M059J (cell line): ENCODE measurements around the gene SH3RF1. TPM values are rescaled to one million over a fixed set of nuclear protein-coding genes. Genes with fewer than 3 reads are reported as not detected.
"Not testable (repeated sequence)": the region's sequence is repeated elsewhere in the genome, so short reads cannot be mapped to it uniquely, and the experiment has no call there.

ENCODE experiments used
- DNase-seq: peaks from one replicate; pipeline ENCODE4 v3.0.0-alpha.2; 2012; ENCODE audit warnings: low read depth
- total RNA-seq: library from RNA; depleted of rRNA; stranded (reverse); fragments of >200 nt; shearing (Covaris generic); gene quantifications from 2 replicates; pipeline ENCODE4 v1.2.3, GENCODE V29; 2014; rRNA removed

SH3RF1 gene
- total RNA-seq = 5.0 and 7.9 TPM in 2 replicates

DNA sequence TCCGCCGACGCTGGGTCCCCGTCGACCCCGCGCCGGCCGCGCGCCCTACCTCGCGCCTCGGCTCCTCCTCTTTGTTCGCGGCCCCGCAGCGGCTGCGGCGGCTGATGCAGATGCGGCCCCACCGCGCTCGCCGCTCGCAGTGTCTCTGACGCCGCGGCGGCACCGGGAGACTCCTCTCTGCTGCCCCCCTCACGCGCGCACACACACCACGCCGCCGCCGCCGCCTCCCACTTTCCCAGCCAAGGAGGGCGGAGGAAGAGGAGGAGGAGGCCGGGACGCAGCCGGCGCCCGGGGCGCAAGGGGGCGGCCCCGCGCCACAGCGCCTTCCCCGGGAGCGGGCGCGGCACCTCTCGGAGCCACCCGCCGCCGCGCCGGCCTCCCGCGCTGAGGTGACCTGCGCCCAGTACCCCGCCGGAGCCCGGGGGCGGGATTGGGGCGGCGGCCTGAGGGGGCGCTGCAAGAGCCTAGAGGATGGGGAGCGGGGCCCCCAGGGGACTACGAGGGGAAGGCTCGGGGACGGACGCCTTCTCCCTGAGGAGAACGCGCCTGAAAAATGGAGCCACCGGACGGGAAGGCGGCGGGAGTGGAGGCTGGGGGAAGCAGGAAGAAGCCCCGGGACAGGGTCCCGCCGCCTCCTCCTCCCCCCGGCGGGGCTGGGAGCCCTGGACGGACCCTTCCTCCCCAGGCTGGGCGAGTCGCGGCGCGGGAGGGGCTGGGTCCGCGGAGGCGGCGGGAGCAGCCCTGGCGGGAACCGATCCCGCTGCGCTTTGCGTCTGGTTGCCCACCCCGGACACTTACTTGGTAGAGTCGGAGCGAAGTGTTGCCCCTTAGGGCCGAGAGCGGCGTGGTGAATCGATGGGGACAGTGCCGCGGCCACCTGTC, at the start of gene SH3RF1:
SH3RF1 (minus strand) TSS at position 147 of the 882 bp plus-strand sequence. CDS start 1,744 bp downstream, outside the sequence.
- peak; percentile 85 for DNase-seq

DNA sequence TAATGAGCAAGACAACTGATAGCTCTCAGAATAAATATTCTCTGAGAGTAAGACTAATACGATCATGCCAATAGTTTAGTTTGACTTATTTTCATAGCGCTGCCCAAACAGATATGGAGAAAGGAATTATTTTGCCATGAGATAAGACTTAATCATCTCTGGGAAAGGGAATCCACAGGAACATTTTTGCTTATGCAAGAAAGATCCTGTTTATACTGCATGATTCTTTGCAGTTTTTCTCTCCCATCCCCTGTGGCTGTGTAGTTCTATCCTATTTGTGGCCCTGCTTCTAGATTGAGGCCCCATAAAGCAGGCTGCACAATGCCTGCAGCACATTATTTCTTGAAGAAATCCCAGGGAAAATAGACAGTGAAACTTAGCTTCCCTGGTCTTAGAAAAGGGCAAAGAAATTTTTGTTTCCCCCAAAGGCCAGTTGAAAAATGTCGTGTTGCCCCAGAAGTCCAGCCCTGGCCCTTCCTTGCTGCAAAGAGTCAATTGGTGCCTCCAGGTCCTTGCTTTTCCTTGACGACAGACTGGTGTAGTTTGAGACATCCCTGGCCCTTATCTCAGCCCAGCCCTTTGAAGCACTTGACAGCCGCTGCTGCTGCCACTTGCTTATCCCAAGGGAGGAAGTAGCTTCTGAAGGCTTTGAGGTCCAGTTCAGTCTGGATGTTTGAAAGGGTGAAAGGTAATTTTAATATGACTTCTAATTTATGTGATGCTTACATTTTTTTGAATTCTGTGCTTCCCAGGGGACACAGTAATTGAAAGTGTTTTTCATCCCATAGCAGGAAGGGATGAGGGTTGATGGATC, 45.0 kb upstream of the SH3RF1 start:
- DNase-seq = peak; percentile 53

DNA sequence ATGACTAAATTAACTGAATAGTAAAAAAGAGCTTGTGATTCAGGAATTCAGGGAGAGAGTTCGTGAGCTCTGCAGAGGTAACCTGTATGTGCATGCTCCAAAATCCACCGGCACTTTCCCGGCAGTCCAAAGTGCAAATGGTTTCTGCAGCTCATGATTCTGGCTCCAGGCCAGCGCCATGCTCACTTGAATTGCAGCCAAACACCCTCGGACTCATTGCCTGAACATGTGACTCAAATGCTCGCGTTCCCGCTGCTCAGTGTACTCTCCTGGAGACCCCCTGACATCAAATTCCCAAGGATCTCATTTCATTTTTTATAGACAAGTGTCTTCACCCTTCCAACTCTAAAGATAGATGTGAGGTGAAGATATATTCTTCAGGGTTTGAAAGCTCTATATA, 44.1 kb upstream of the SH3RF1 start:
- peak; percentile 60 for DNase-seq

DNA sequence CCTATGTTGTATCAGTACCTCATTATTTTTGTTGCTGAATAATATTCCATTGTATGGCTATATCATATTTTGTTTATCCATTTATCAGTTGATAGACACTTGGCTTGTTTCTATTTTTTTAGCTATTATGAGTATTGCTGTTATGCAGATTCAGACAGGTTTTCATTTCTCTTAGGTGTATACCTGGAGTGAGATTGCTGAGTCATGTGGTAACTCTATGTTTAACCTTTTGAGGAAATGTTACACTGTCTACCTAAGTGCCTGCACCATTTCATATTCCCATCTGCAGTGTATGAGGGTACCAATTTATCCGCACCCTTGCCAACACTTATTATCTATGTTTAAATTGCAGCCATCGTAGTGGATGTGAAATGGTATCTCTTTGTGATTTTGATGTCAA, 43.0 kb upstream of the SH3RF1 start:
- no peak for DNase-seq

DNA sequence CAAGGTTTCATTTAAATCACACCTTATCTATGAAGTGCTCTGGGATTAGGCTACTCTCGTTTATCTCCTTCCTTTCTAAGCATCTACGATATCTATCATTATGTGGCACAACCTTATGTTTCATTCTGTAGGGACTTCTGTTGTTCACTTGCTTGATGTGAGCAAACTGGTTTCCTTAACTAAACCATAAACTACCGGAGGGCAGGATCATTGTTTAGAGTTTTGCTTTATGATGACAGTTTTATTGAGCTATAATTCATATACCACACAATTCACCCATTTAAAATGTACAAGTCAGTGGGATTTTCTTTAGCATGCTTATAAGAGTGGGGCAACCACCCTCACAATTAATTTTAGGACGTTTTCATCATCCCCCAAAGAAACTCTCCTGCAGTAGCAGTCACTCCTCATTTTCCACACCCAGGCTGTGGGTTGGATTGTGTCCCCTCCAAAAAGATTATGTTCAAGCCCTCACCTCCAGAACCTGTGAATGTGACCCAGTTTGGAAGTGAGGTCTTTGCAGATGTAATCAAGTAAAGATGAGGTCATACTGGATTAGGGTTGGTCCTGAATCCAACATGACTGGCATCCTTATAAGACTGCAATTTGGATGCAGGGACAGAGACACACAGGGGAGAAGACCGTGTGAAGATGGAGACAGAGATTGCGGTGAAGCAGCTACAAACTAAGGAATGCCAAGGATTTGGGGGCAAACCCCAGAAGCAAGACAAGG, 42.1 kb upstream of the SH3RF1 start:
- peak; percentile 35 for DNase-seq

DNA sequence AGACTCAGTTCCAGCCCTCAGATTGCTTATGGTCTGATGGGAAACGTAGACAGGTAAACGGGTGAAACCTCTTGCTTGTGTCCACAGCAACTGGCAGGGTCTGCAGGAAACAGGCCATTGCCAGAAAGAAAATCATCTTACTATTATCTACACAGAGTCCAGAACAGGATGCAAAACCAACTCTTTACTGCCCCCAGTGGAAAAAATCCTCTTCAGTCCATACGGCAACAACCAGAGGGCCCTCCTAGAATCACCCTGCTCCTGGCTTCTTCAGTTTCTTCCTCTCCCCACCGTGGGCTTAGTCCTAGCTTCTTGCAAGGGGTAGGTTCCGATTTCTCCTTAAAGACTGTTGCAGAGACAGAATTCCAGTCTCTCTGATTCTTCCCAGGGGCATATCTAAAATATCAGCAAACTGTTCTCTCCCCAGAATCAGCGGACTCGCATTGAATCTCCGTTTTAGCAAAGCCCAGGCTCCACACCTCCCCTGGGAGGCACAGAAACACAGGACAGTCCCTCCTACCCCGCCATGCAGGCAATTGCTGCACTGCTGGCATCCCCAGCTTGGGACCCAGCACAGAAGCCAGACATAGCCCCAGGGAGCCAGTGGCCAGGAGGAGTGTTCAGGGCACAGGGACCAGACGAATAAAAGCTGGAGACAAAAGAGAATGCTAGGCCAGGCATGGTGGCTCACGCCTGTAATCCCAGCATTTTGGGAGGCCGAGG, 41.0 kb upstream of the SH3RF1 start:
- DNase-seq = peak; percentile 43

DNA sequence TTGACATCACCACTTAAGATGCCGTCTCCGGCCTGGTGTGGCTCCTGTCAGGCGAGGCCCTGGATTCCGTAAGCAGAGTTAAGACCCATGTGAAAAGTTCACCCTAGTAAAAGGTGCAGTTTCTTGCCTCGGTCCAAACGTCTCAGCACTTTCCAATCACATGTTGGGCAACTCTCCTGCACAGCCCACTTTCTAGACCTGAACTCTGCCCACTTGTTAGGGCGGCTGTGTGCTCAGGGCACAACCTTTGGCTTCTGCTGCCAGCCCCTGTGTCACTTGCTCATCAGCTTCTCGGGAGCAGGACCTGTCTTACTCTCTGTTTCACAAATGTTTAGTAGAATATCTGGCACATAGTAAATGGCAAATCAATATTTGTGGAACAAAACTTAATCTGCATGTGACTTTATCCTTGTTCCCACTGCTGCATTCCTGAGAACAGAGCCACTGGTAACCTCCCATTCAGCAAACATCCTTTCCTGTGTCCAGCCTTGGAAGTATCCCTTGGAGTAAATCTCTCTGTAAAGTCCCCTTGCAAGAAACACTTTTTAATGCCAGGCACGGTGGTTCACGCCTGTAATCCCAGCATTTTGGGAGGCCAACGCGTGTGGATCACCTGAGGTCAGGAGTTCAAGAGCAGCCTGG, 38.7 kb upstream of the SH3RF1 start:
- no peak for DNase-seq

DNA sequence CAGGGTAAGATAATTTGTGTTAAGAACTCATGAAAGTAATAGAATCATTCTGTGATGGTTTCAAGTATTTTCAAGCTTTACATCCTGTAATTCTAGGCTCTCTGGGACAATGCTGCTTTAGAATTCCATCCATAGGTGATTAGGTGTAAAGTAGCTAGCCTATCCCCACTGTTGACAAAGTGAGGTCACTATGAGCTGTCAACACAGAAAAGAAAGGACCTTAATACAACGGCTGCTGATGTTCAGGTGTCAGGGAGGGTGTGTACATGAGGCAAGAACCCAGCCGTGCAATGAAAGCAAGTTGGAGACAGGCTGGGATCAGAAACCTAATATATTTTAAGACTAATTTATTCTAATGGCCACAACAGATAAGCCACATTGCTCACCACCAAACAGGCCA, 36.8 kb upstream of the SH3RF1 start:
- no peak for DNase-seq

DNA sequence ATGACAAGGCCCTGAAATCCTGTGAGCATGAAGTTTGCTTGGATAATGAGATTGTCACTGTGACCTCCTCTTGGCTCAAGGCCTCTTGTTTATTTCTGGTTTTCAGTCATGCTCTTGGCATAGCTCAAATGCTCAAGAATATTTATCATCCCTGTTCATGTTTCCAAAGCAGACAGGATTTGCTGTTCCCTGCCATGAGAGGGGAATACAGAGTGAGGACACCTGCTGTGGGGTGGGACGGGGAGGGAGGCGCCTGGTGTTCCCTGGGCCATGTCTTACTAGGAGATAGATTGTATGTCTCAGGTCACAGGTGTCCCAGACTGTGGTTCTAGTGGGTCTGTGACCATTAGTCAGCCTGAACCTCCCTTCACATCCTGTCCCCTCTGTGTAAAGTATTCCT, 34.9 kb upstream of the SH3RF1 start:
- peak; percentile 44 for DNase-seq

DNA sequence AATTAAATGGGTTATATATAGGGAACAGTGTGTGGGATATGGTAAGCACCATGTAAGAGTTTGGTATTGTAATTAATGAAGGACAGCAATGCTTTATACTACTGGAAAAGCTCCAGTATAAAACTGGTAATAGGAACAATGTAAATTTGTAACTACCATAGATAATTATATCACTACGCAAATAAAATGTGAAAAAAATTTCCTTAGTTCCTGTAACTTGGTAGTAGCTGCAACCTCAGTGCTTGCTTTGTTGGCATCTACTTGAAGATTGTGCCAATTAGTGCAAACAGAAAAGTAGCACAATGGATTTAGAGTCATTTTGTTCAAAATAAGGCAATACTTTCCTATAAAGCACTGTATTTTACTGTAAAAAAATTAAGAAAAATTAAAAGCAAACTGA, 34.4 kb upstream of the SH3RF1 start:
- no peak for DNase-seq

DNA sequence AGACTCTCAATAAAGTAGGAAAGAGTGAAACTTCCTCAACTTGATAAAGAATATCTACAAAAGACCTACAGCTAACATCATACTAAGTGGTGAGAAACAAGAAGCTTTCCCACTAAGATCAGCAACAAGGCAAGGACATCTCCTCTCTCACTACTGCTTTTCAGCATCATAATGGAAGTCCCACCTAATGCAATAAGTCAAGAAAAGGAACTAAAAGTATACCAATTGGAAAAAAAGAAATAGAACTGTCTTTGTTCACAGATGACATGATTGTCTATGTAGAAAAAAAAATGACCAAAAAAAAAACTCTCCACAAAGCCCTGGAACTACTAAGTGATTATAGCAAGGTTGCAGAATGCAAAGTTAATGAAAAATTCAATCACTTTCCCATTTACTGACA, 25.1 kb upstream of the SH3RF1 start:
- DNase-seq = no peak

DNA sequence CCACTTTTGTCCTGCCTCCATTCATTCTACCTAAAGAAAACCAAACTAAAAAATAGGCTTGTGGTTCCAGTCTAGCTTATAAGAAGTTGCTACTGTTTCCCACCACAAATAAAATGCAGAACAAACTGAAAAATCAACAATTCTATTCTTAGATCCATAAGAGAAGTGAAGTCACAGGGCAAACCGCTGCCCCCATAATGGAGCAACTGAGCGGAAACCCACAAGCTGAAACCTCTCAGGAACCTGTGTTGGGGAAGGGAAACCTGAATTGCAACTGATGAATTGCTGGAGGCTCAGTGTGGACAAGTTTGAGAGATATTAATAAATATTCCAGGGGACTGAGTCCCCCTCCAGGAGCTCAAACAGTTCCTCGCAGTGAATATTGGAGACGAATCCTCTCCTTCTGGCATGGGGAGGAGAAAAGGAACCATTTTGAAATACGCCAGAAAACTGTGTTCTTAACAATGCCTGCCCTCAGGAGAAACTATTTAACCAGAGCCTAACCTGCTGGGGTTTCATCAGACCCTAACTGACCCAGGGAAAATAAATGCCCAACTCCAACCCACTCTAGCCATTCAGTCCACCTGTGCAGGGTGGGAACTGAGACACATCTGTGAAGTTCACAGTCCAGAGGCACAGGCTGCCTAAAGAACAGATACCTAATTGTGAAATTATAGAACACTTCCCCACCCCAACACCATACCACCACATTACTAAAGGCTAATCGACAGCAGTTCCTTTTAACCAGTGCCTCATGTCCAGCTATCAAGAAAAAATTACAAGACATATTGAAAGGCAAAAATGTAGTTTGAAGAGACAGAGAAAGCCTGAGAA, 22.8 kb upstream of the SH3RF1 start:
- DNase-seq = no peak

DNA sequence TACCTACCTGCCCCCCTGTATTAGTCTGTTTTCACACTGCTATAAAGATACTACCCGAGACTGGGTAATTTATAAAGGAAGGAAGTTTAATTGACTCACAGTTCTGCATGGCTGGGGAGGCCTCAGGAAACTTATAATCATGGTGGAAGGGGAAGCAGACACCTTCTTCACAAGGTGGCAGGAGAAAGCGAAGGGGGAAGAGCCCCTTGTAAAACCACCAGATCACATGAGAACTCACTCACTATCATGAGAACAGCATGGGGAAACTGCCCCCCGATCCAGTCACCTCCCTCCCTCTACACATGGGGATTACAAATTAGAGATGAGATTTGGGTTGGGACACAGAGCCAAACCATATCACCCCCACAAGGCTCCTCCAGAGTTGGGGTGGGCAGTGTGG, 17.2 kb upstream of the SH3RF1 start:
- not testable (repeated sequence) for DNase-seq

DNA sequence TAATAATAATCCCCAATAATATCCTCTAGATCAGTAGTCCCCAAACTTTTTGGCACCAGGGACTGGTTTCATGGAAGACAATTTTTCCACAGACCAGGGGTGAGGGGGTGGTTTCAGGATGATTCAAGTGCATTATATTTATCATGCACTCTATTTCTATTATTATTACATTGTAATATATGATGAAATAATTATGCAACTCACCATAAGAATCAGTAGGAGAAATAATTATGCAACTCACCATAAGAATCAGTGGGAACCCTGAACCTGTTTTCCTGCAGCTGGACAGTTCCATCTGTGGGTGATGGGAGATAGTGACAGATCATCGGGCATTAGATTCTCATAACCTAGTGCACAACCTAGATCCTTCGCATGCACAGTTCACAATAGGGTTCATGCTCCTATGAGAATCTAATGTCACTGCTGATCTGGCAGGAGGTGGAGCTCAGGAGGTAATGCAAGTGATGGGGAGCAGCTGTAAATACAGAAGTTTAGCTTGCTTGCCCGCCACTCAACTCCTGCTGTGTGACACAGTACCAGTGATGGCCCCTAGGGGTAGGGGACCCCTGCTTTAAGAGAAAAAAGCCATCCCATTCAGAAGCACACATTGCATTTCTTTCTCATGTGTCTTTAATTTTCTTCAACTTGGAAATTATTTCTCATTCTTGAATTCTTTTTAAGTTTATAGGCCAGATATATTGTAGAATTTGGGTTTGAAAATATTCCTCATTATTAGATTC, 16.0 kb upstream of the SH3RF1 start:
- no peak for DNase-seq

DNA sequence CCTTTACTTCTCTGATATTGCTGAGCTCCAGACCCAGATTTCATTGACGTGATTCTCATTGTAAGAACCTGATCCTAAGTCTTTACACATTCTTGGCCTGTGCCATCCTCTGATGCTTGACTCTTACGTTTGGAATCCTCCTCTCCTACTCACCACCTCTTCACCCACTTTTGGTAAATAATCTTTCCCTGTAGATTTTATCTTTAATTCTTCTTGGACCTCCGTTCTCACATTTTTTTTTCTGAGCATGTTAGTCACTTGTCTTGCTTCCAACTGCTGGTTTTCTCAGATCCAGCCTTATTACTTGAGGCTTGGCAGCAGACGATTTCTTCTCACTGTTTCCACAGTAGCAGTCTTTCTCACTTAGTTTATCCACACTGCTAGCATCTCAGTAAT, 12.4 kb upstream of the SH3RF1 start:
- DNase-seq = peak; percentile 92

DNA sequence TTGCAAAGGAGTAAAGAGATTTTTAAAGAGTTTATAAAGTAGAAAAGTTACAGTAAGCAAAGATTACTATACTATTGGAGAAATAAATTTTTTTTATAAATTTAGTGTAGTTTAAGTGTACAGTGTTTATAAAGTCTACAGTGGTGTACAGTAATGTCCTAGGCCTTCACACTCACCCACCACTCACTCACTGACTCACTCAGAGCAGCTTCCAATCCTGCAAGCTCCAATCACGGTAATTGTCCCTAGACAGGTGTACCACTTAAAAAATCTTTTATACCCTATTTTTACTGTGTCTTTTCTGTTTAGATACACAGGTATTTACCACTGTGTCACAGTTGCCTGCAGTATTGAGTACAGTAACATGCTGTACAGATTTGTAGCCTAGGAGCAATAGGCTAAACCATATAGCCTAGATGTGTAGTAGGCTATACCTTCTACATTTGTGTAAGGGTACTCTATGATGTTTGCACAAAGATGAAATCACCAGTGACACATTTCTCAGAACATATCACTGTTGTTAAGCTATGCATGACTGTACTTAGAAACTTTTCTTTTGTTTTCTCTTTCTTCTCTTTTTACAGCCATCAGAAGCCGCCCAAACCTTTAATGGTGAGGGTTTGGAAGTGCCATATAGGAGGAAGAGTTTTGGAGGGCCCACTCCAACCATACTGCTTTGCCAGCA, 11.8 kb upstream of the SH3RF1 start:
- DNase-seq = peak; percentile 60

DNA sequence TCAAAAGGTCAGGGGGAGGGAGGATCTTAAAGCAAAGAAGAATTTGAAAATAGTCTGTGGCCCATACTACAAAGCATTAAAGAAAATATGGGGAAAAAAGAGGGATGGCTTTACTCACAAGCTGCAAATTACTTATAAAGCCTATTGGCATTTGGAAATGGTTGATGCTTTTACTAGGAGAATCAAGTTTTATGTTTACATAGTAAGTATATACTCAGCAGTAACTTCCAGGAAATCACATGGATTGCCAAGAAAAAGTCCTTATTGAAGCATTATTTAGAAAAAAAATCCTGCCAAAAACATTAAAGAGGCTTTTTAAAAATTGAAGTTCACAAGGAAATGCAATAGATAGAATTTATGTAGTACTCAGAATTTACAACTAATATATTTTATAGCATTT, 8.4 kb upstream of the SH3RF1 start:
- no peak for DNase-seq

DNA sequence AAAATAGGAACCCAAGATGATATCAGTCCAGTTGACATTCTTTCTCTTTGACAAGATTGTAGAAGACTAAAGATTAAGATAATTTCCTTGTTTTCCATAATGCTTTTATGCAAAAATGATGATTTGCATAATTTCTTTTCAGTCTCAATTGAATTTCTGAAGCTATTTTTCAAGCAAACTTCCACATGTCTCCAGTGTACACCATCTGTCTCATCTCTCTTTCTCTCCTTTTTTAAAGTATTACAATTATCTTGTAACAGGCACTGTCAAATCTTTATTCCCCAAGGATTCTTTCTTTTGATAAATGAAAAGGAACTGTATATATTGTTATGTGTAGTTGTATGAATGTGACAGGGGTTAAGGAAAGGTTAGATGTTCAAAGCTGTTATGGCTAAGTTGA, 7.9 kb upstream of the SH3RF1 start:
- DNase-seq = no peak

DNA sequence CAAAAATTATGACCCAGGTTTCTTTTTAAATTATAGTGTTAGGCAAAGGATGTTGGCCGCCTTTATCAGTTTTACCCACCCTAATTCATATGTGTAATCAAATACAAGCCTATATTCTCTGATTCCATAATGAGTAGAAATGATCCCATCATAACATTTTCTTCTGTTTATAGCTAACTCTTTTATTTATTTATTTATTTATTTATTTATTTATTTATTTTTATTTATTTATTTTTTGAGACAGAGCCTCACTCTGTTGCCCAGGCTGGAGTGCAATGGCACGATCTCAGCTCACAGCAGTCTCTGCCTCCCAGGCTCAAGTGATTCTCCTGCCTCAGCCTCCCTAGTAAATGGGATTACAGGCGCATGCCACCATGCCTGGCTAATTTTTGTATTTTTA, 7.1 kb upstream of the SH3RF1 start:
- DNase-seq = not testable (repeated sequence)
